Endothelial cell of umbilical vein (primary cell): ENCODE measurements around the gene CCDC191.

Source experiments
- CTCF ChIP-seq, 2 donors: IDR thresholded peaks; 1 replicate in 1 of 2; 2 replicates in 1 of 2; pipeline ENCODE4 v1.5.1; 2011; ENCODE audit warnings: low read length in 2 of 2, mild to moderate bottlenecking in 2 of 2, moderate library complexity in 2 of 2, control low read depth in 1 of 2, inconsistent platforms in 1 of 2, low read depth in 1 of 2; ENCODE audit not compliant: insufficient read depth in 1 of 2; ENCODE audit errors: extremely low read depth in 1 of 2
- GATA2 ChIP-seq: IDR thresholded peaks from 2 replicates; pipeline ENCODE4 v1.7.0; 2011; ENCODE audit warnings: low read depth, mild to moderate bottlenecking, moderate library complexity, mixed read lengths, low read length; ENCODE audit not compliant: insufficient read length, insufficient read depth
- JUN ChIP-seq: IDR thresholded peaks from 2 replicates; pipeline ENCODE4 v1.6.1; 2011; ENCODE audit warnings: borderline replicate concordance, low read depth; ENCODE audit not compliant: insufficient read length, insufficient read depth
- POLR2AphosphoS5 ChIP-seq: IDR thresholded peaks from 2 replicates; pipeline ENCODE4 v1.6.1; 2012; ENCODE audit warnings: low read depth, mild to moderate bottlenecking, control low read depth, low read length, moderate library complexity; ENCODE audit not compliant: insufficient read depth

GRCh38 chr3:113979916-113980315 lies 76.4 kb downstream of the CCDC191 start:
- TF ChIP-seq CTCF (IDR thresholded peaks at IDR 0.05; ENCODE audit: extremely low read depth in 1 of 2, insufficient read depth in 1 of 2, low read depth in 1 of 2, low read length in 2 of 2) (no peak), GATA2 (no peak), JUN (no peak), POLR2AphosphoS5 (no peak)
